GM23248 (cell line): Measurements from ENCODE around the gene L2HGDH.

Experiments
- EZH2 ChIP-seq: fragments of 200-600 bp; sonication (generic); IDR thresholded peaks from 2 replicates; pipeline ENCODE4 v1.6.1; 2018; ENCODE audit warnings: antibody characterized with exemption, mild to moderate bottlenecking; ENCODE audit not compliant: insufficient read depth, poor library complexity, severe bottlenecking
- EZH2phosphoT487 ChIP-seq: fragments of 200-600 bp; sonication (generic); IDR thresholded peaks from 2 replicates; pipeline ENCODE4 v1.6.1; 2018; ENCODE audit warnings: antibody characterized with exemption, moderate library complexity, mild to moderate bottlenecking, low read depth; ENCODE audit not compliant: insufficient read depth

- TF ChIP-seq EZH2phosphoT487 = no peak
- TF ChIP-seq EZH2 = no peak
These were observed 9.1 kb upstream of the L2HGDH start for GRCh38 chr14:50321009-50321660.
